ENCODE data around the gene SPRR2G. TPM values are rescaled to one million over a fixed set of nuclear protein-coding genes. Genes with fewer than 3 reads are reported as not detected.
"Not testable (repeated sequence)": the region's sequence is repeated elsewhere in the genome, so short reads cannot be mapped to it uniquely, and the experiment has no call there.

The SPRR2G gene
- total RNA-seq, 4 donors from 2014 or later = not detected

GRCh38 chr1:153113416-153113815 is 37.3 kb downstream of the SPRR2G start, which contains the start of gene SPRR2F:
Gene SPRR2F (minus strand): TSS chr1:153113516. CDS start chr1:153112733, 783 bp downstream.
- no peak for DNase-seq
- H3K27me3 ChIP-seq = no peaks in the 10 kb centered on the region
- intact Hi-C loops (cut with DNase I; ENCODE audit: low total_unique reads) = no loop called here
- WGBS, 2 donors (ENCODE audit: low coverage in 1 of 2) = 88 to 100% methylated on average over 3 of the region's 3 CpGs
- no peak within 1 kb of the TSS for H3K27ac ChIP-seq
- no peaks in the 10 kb centered on the region for H3K4me1 ChIP-seq
- H3K4me3 ChIP-seq = no peak within 1 kb of the TSS
- no peaks in the 10 kb centered on the region for H3K9me3 ChIP-seq
- in situ Hi-C loops (cut with MboI; ENCODE audit: low pct_ligation_motif_present in 1 of 4, low pct_unique_long_range_greater_than_20kb in 1 of 4, low sequenced_read_pairs in 3 of 4) = no loop called here
- TF ChIP-seq EP300 (IDR thresholded peaks at IDR 0.05; ENCODE audit: low read depth) (no peak), POLR2A (IDR thresholded peaks at IDR 0.05) (no peak)
- no peaks in the 10 kb centered on the region for H3K36me3 ChIP-seq

GRCh38 chr1:153112454-153112853 is 38.2 kb downstream of the SPRR2G start:
- WGBS, 2 donors (ENCODE audit: low coverage in 1 of 2) = 68 to 70% methylated on average over 3 to 5 of the region's 5 CpGs
- H3K4me3 ChIP-seq; intact Hi-C loops (cut with DNase I; ENCODE audit: low total_unique reads); H3K36me3 ChIP-seq; H3K9me3 ChIP-seq; H3K27ac ChIP-seq; DNase-seq; H3K4me1 ChIP-seq; H3K27me3 ChIP-seq; in situ Hi-C loops (cut with MboI; ENCODE audit: low pct_ligation_motif_present in 1 of 4, low pct_unique_long_range_greater_than_20kb in 1 of 4, low sequenced_read_pairs in 3 of 4): not testable (repeated sequence)

DNA sequence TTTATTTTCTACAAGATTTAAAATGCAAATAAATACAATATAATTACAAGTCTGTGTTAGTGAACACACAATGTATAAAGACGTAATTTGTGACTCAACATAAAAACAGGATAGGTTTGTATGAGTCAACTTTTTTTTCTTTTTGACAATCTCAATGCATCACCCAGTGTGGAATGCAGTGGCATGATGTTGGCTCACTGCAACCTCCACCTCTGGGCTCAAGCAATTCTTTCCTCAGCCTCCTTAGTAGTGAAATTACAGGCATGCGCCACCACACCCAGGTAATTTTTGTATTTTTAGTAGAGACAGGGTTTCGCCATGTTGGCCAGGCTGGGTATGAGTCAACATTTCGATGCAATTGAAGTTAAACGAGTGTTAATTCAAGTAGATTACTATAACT is 50.4 kb downstream of the SPRR2G start:
- no peaks in the 10 kb centered on the region for H3K36me3 ChIP-seq
- in situ Hi-C loops (cut with MboI; ENCODE audit: low pct_ligation_motif_present in 1 of 4, low pct_unique_long_range_greater_than_20kb in 1 of 4, low sequenced_read_pairs in 3 of 4) (no loop called here), intact Hi-C loops (cut with DNase I; ENCODE audit: low total_unique reads) (no loop called here)
- no peak overlapping the region for H3K4me3 ChIP-seq
- H3K4me1 ChIP-seq = no peaks in the 10 kb centered on the region
- no peaks in the 10 kb centered on the region for H3K27me3 ChIP-seq
- TF ChIP-seq POLR2A (IDR thresholded peaks at IDR 0.05) (no peak), POLR2AphosphoS5 (IDR thresholded peaks at IDR 0.05) (no peak), EP300 (IDR thresholded peaks at IDR 0.05; ENCODE audit: low read depth) (no peak)
- TF ChIP-seq, protein P1, sequence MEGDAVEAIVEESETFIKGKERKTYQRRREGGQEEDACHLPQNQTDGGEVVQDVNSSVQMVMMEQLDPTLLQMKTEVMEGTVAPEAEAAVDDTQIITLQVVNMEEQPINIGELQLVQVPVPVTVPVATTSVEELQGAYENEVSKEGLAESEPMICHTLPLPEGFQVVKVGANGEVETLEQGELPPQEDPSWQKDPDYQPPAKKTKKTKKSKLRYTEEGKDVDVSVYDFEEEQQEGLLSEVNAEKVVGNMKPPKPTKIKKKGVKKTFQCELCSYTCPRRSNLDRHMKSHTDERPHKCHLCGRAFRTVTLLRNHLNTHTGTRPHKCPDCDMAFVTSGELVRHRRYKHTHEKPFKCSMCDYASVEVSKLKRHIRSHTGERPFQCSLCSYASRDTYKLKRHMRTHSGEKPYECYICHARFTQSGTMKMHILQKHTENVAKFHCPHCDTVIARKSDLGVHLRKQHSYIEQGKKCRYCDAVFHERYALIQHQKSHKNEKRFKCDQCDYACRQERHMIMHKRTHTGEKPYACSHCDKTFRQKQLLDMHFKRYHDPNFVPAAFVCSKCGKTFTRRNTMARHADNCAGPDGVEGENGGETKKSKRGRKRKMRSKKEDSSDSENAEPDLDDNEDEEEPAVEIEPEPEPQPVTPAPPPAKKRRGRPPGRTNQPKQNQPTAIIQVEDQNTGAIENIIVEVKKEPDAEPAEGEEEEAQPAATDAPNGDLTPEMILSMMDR (IDR thresholded peaks at IDR 0.05) = no peak
- H3K27ac ChIP-seq = no peak overlapping the region
- no peak for DNase-seq
- peaks cover 0 to 2% of the 10 kb centered on the region in 2 donors for H3K9me3 ChIP-seq
- WGBS, 2 donors (ENCODE audit: low coverage in 1 of 2) = 75 to 83% methylated on average over 4 to 5 of the region's 5 CpGs

Small RNAs within 50 kb of the gene (small RNA-seq; reads per million reads assigned to genes)
- 0 reads per million in 4 donors for gene SPRR2C

Other genes with a start within 250 kb of the SPRR2G start
- gene IVL, start 242.3 kb downstream of the SPRR2G start, total RNA-seq = not detected
- gene SPRR5, start 203.7 kb downstream of the SPRR2G start, total RNA-seq = not detected
- not detected for gene SPRR4, start 180.2 kb downstream of the SPRR2G start, total RNA-seq
- not detected for gene SPRR1A, start 166.8 kb downstream of the SPRR2G start, total RNA-seq
- not detected for gene SPRR3, start 149.1 kb downstream of the SPRR2G start, total RNA-seq
- gene SPRR1B, start 119.7 kb downstream of the SPRR2G start, total RNA-seq = not detected
- gene SPRR2D, start 109.8 kb downstream of the SPRR2G start, total RNA-seq = not detected
- gene SPRR2A, start 93.4 kb downstream of the SPRR2G start, total RNA-seq = not detected
- gene SPRR2B, start 79.3 kb downstream of the SPRR2G start, total RNA-seq = not detected
- not detected for gene SPRR2E, start 56.4 kb downstream of the SPRR2G start, total RNA-seq
- gene SPRR2F, start 37.4 kb downstream of the SPRR2G start, total RNA-seq = not detected
- gene LELP1, start 52.5 kb upstream of the SPRR2G start, total RNA-seq = not detected
- gene PRR9, start 66.7 kb upstream of the SPRR2G start, total RNA-seq = not detected
- not detected for gene LORICRIN, start 108.8 kb upstream of the SPRR2G start, total RNA-seq
- gene PGLYRP3, start 162.1 kb upstream of the SPRR2G start, total RNA-seq = not detected
- gene PGLYRP4, start 198.0 kb upstream of the SPRR2G start, total RNA-seq = not detected
- gene S100A9, start 207.0 kb upstream of the SPRR2G start, total RNA-seq = 10 to 100 TPM; 24.0 to 99.0 (median 34.3) TPM
- not detected for gene S100A12, start 224.7 kb upstream of the SPRR2G start, total RNA-seq
- 1 to 10 TPM in 2 of 4 donors, not detected in 2; 1.6 to 7.4 TPM for gene S100A8, start 240.2 kb upstream of the SPRR2G start, total RNA-seq